GM12878 (cell line): ENCODE results near the gene RMND1. TPM values are rescaled to one million over a fixed set of nuclear protein-coding genes. Genes with fewer than 3 reads are reported as not detected.

Experiments
- ATAC-seq: fragments of 200-7000 bp; cut with Tn5 transposase; 3 replicates; pipeline ENCODE4 v1.9.1; 2020; ENCODE audit warnings: mild to moderate bottlenecking, moderate library complexity
- BruUV-seq: library from RNA; stranded (reverse); fragments of 400-500 nt; replicated peaks from 2 replicates; lab custom pipeline; 2021; lab: Mats Ljungman, UMichigan
- CTCF ChIA-PET: fragments of 300-600 bp; sonication (Branson Sonifier 250); formaldehyde crosslinking; extraction: SDS; loops from one replicate; lab custom pipeline; 2021; ENCODE audit warnings: inconsistent platforms; lab: Yijun Ruan, JAX
- POLR2A ChIA-PET: fragments of 350-600 bp; formaldehyde crosslinking; extraction: SDS; loops from one replicate; lab custom pipeline; 2021; ENCODE audit warnings: inconsistent platforms; lab: Charles Lee
- RAD21 ChIA-PET: fragments of 300-600 bp; sonication (Branson Sonifier 250); formaldehyde crosslinking; loops from one replicate; lab custom pipeline; 2023; ENCODE audit warnings: antibody characterized with exemption; ENCODE audit not compliant: unreplicated experiment; lab: Charles Lee
- SMC1A ChIA-PET: fragments of 300-600 bp; sonication (Branson Sonifier 250); formaldehyde crosslinking; loops from one replicate; lab custom pipeline; 2023; ENCODE audit not compliant: unreplicated experiment, uncharacterized antibody; lab: Charles Lee
- DNase-seq: peaks from one replicate; pipeline ENCODE4 v3.0.0-alpha.2; 2011; ENCODE audit warnings: low read depth, low spot score
- FAIRE-seq: peaks from 3 replicates; lab custom pipeline; 2011; peaks lifted over from hg19 to GRCh38; lab: Jason Lieb, UNC
- H2AFZ ChIP-seq: 2 replicates; pipeline ENCODE4 v1.6.0; 2011; ENCODE audit warnings: low read depth, low read length, control low read depth; ENCODE audit not compliant: control insufficient read depth
- H3K27ac ChIP-seq: 2 replicates; pipeline ENCODE4 v1.5.1; 2011; ENCODE audit warnings: control low read depth; ENCODE audit not compliant: control insufficient read depth, insufficient read depth
- H3K27me3 ChIP-seq, 2 experiments: replicated peaks in 1 of 2; 2 replicates each; pipeline versions ENCODE4 v1.6.0 to v1.6.1; 2011; ENCODE audit warnings: low read length in 1 of 2; ENCODE audit not compliant: control insufficient read depth in 2 of 2, insufficient read depth in 2 of 2
- H3K36me3 ChIP-seq, 2 experiments: 2 replicates each; pipeline ENCODE4 v1.5.1; 2011; ENCODE audit warnings: low read length in 1 of 2; ENCODE audit not compliant: control insufficient read depth in 2 of 2, insufficient read depth in 2 of 2
- H3K4me1 ChIP-seq: 2 replicates; pipeline ENCODE4 v1.6.1; 2011; ENCODE audit warnings: mild to moderate bottlenecking, low read length, moderate library complexity, mixed read lengths; ENCODE audit not compliant: control insufficient read depth, insufficient read depth
- H3K4me2 ChIP-seq: 2 replicates; pipeline ENCODE4 v1.6.0; 2011; ENCODE audit warnings: control low read depth; ENCODE audit not compliant: control insufficient read depth, insufficient read depth
- H3K4me3 ChIP-seq: fragments of 200-600 bp; sonication (generic); 2 replicates; pipeline ENCODE4 v1.5.1; 2016
- H3K79me2 ChIP-seq: 2 replicates; pipeline ENCODE4 v1.6.0; 2011; ENCODE audit warnings: low read length; ENCODE audit not compliant: control insufficient read depth, insufficient read depth
- H3K9ac ChIP-seq: 2 replicates; pipeline ENCODE4 v1.8.0; 2011; ENCODE audit warnings: low read length, control low read depth, mixed read lengths; ENCODE audit not compliant: control insufficient read depth, insufficient read depth
- H3K9me3 ChIP-seq: replicated peaks from 3 replicates; pipeline ENCODE4 v1.5.1; 2011; ENCODE audit warnings: mild to moderate bottlenecking, low read length; ENCODE audit not compliant: control insufficient read depth, insufficient read depth
- H4K20me1 ChIP-seq: 2 replicates; pipeline ENCODE4 v1.6.0; 2011; ENCODE audit not compliant: control insufficient read depth, insufficient read depth
- HCFC1 ChIP-seq: fragments of 150-350 bp; IDR thresholded peaks from 2 replicates; pipeline ENCODE4 v1.6.1; 2014; ENCODE audit warnings: low read length
- MYC ChIP-seq: IDR thresholded peaks from 2 replicates; pipeline ENCODE4 v1.6.1; 2011; ENCODE audit warnings: mild to moderate bottlenecking, low read length, moderate library complexity, inconsistent platforms; ENCODE audit not compliant: insufficient read depth, insufficient replicate concordance, insufficient read length, severe bottlenecking
- NR2F1 ChIP-seq: fragments of 450-650 bp; conservative IDR thresholded peaks from 2 replicates; pipeline ENCODE4 v1.6.1; 2017; ENCODE audit warnings: mild to moderate bottlenecking
- RCOR1 ChIP-seq: conservative IDR thresholded peaks from 2 replicates; pipeline ENCODE4 v1.6.1; 2012; ENCODE audit warnings: low read depth, low read length, improper control_type of control experiment
- ZNF274 ChIP-seq: IDR thresholded peaks from one replicate; pipeline ENCODE4 v1.8.0; 2011; ENCODE audit not compliant: insufficient read length, insufficient read depth
- ZZZ3 ChIP-seq: IDR thresholded peaks from 2 replicates; pipeline ENCODE4 v1.6.1; 2011; ENCODE audit warnings: low read depth; ENCODE audit not compliant: control insufficient read depth, insufficient read length
- WGBS: methylation state at CpG from one replicate; pipeline ENCODE4 v1.1.6; 2016; ENCODE audit warnings: low lambda C conversion rate; ENCODE audit not compliant: insufficient replicate concordance, insufficient coverage; ENCODE audit errors: missing lambda C conversion rate; 5-methylcytosine and 5-hydroxymethylcytosine counted together
- in situ Hi-C: fragments of 300-500 bp; cut with MboI; formaldehyde crosslinking; loops from 9 replicates; pipeline ENCODE4 v1.14.3; 2018; ENCODE audit warnings: mixed read lengths
- intact Hi-C: fragments of 100-400 bp; cut with micrococcal nuclease; formaldehyde crosslinking; loops from one replicate; pipeline ENCODE4 v1.14.2; 2022; ENCODE audit not compliant: unreplicated experiment
- polyA plus RNA-seq, 11 experiments: library from polyadenylated mRNA; depleted of rRNA in 4 of 11; unstranded in 6 of 11; stranded (reverse) in 5 of 11; fragments of >200 nt; fragmentation: Nextera tagmentation in 4 of 11; fragmentation: Illumina TruSeq in 1 of 11; extraction: Ambion mirVana in 4 of 11; extraction: Trizol in 1 of 11; gene quantifications; 1 replicate in 1 of 11; 2 replicates in 10 of 11; pipeline versions ENCODE4 v1.2.1 to v1.2.3, GENCODE V29; 2011 to 2016; ENCODE audit warnings: inconsistent platforms in 2 of 11, missing spikeins in 2 of 11, low read depth in 1 of 11
- total RNA-seq, 4 experiments: library from RNA; depleted of rRNA in 3 of 4; stranded (reverse); fragments of >200 nt in 3 of 4; fragmentation: Illumina TruSeq in 1 of 4; extraction: Trizol in 1 of 4; gene quantifications; 2 replicates each; pipeline versions ENCODE4 v1.2.1 to v1.2.3, GENCODE V29; 2013 to 2021
- TF ChIP-seq, protein P1 (sequence below): fragments of 450-650 bp; IDR thresholded peaks from 2 replicates; pipeline ENCODE4 v1.6.1; 2016; ENCODE audit warnings: mild to moderate bottlenecking
- TF ChIP-seq, protein P2 (sequence below): fragments of 450-650 bp; formaldehyde crosslinking; IDR thresholded peaks from 2 replicates; pipeline ENCODE4 v1.5.0; 2022; ENCODE audit warnings: mild to moderate bottlenecking, missing genetic modification characterization

The RMND1 gene
- total and polyA plus RNA-seq, 10 of the 15 experiments (the other 5 are each of a cell fraction or from before 2014, with no cell fraction given): 15.9 to 34.5 (median 21.4) TPM

DNA sequence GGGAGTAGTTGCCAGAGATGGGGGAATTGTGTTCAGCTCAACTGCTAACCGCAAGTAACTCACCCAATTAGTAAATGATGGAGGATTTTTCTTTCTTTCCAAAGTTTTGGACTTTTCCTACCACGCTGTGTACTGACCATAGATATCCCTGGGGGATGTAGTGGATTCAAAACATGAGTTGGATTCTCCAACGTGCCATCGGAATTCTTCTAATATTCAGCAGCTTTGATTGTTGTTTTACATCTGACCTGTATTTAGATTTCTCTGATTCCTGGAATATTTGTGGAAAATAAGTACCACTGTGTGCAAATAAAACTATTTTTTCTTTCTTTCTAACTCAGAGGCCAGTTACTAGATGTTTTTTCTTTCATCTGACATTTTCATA lies 43.0 kb upstream of the RMND1 start:
- Histone ChIP-seq H3K27me3 (peaks cover 3 to 6% of the 10 kb centered on the region in 2 experiments; a peak in 3 of 4 replicates), H3K4me1 (peaks cover 2% of the 10 kb centered on the region), H3K27ac (no peak overlapping the region), H4K20me1 (no peaks in the 10 kb centered on the region), H3K9me3 (no peaks in the 10 kb centered on the region), H3K4me3 (no peak overlapping the region), H2AFZ (no peak overlapping the region), H3K9ac (no peak overlapping the region), H3K79me2 (no peaks in the 10 kb centered on the region), H3K36me3 (no peaks in the 10 kb centered on the region), H3K4me2 (no peak overlapping the region; the same call in 1 of the 2 replicates)
- TF ChIP-seq, protein P1, sequence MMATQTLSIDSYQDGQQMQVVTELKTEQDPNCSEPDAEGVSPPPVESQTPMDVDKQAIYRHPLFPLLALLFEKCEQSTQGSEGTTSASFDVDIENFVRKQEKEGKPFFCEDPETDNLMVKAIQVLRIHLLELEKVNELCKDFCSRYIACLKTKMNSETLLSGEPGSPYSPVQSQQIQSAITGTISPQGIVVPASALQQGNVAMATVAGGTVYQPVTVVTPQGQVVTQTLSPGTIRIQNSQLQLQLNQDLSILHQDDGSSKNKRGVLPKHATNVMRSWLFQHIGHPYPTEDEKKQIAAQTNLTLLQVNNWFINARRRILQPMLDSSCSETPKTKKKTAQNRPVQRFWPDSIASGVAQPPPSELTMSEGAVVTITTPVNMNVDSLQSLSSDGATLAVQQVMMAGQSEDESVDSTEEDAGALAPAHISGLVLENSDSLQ: no peak
- no peak for TF ChIP-seq ZZZ3
- no peak for TF ChIP-seq RCOR1
- no peak for TF ChIP-seq HCFC1
- TF ChIP-seq NR2F1: no peak
- no peak for TF ChIP-seq MYC
- TF ChIP-seq, protein P2, sequence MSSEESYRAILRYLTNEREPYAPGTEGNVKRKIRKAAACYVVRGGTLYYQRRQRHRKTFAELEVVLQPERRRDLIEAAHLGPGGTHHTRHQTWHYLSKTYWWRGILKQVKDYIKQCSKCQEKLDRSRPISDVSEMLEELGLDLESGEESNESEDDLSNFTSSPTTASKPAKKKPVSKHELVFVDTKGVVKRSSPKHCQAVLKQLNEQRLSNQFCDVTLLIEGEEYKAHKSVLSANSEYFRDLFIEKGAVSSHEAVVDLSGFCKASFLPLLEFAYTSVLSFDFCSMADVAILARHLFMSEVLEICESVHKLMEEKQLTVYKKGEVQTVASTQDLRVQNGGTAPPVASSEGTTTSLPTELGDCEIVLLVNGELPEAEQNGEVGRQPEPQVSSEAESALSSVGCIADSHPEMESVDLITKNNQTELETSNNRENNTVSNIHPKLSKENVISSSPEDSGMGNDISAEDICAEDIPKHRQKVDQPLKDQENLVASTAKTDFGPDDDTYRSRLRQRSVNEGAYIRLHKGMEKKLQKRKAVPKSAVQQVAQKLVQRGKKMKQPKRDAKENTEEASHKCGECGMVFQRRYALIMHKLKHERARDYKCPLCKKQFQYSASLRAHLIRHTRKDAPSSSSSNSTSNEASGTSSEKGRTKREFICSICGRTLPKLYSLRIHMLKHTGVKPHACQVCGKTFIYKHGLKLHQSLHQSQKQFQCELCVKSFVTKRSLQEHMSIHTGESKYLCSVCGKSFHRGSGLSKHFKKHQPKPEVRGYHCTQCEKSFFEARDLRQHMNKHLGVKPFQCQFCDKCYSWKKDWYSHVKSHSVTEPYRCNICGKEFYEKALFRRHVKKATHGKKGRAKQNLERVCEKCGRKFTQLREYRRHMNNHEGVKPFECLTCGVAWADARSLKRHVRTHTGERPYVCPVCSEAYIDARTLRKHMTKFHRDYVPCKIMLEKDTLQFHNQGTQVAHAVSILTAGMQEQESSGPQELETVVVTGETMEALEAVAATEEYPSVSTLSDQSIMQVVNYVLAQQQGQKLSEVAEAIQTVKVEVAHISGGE (CRISPR knock-in tag): no peak
- no peak for TF ChIP-seq ZNF274
- intact Hi-C loops: no loop called here
- ChIA-PET RAD21 (no interaction called here), SMC1A (no interaction called here), CTCF (no interaction called here), POLR2A (no interaction called here)
- FAIRE-seq: no peak
- in situ Hi-C loops: no loop called here
- WGBS: 54% methylated on average over 4 of the region's 4 CpGs
- no peak for DNase-seq
- BruUV-seq: no TSS peak
- ATAC-seq: no peak
